ENCODE data around the gene MYOZ3.

Gene MYOZ3

GRCh38 chr5:150661086-150661485 lies at the start of gene MYOZ3:
Gene MYOZ3 (plus strand): TSS chr5:150661251. CDS start chr5:150662942, 1,691 bp downstream.
- no peak for DNase-seq

DNA sequence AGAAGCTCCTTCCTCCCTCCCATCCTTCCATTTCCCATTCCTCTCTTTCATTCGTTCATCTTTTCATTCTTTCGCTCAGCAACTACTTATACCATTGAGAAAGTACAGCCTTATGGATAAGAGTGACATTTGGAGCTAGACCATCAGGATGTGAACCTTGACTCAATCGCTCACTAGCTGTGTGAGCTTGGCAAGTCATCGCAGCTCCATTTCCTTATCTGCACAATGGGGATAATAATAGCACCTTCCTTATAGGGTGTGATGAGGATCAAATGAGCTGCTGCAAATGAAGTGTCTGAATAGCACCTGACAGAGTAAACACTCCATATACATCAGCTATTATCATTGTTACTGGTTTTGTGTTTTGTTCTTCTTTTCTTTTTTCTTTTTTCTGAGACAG lies 48.6 kb upstream of the MYOZ3 start:
- DNase-seq, result no peak

DNA sequence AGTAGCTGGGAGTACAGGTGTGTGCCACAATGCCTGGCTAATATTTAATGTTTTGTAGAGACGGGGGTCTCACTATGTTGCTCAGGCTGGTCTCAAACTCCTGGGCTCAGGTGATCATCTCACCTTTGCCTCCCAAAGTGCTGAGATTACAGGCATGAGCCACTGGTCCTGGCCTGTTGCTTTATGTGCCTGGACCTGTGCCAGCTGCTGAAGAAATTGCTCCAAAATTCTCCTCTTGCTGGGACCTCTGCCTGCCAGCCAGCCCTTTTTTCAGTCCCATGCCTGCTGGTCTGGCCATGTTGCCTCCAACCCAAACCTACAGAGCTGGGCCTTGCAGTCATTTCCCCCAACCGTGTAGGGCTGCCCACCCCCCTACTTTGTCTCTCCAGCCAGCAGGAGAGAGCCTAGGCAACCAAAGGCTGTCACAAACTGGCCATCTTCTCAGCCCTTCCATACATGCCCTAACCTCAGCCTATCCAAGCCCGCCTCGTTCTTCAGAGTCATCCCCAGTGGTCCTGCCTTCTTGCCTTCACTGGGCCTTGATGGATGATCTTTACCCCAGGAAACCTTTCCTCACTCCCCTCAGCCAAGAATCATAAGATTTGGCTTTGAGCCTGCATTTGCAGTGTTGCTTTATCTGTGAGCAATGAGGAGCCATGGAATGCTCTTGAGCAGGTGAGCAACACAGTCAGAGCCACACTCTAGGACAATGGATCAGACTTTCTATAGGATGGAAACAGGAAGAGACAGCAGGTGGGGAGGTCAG lies 48.0 kb upstream of the MYOZ3 start:
- no peak for DNase-seq

GRCh38 chr5:150613991-150614660 lies 46.9 kb upstream of the MYOZ3 start:
- no peak for DNase-seq

DNA sequence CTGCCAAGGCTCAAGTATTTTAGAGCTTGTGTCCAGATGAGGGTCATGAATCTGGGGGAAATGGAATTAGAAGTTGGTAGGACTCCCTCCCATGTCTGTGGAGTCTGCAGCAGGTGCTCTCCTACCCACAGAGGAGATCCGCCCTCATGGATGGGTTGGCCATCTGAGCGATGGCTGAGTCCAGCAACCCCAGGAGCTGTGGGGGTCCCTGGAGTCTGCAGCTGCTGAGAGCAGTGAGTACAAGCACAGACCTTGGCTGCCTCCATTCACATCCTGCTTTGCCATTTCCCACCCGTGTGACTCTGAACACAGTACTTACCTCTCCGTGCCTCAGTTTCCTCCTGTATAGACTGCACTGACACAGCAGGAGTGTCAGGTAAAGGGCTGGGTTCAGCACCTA lies 46.4 kb upstream of the MYOZ3 start:
- no peak for DNase-seq

DNA sequence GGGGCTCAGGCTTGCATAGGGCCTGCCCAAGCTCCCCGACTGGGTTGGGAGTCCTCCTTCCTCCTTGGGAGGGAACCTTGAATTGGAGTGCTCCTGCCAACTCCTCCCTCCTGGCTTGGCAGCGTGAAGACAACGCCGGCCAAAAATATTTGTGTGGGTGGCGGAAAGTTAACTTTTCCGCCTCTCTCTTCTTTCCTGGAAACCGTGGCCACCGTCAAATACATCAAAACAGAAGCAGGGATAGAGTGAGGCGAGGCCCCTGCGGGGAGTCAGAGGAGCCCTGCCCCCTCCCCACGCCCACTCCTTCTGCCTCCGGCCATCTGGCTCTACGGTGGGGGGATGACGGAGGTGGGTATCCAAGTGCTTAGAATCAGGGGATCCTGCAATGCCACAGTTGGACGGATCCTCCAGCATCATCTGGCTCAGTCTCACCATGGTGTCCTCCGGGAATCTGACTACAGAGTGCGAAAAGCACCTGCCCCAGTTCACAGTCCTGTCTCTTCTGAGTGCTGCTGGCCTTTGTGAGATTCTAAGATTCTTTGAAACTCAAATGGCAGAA lies 45.8 kb upstream of the MYOZ3 start:
- DNase-seq, result peak; percentile 38

DNA sequence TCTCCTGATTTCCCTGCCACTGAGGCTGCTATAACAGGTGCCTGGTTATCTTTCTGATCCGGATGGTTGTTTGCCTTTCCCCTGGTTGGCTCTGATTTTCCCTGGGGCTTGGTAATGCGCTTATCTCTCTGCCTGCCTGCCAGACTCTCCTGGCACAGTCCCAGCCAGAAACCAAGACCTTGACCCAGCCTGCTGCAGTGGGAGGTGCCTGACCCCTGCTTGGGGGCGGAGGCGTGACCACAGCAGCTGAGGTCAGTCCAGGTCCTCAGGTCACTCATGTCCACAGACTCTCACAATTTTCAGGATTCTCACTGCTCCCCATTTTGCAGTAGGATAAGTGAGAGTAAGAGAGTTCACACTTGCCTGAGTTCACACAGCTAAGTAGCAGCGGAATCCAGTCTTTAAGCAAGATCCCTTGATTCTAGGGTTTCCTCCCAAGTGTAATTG lies 45.0 kb upstream of the MYOZ3 start:
- DNase-seq, result no peak

- DNase-seq, result peak; percentile 74
Observed at GRCh38 chr5:150616506-150616905, 44.5 kb upstream of the MYOZ3 start.

- no peak for DNase-seq
Observed at GRCh38 chr5:150618163-150618562, 42.9 kb upstream of the MYOZ3 start.

DNA sequence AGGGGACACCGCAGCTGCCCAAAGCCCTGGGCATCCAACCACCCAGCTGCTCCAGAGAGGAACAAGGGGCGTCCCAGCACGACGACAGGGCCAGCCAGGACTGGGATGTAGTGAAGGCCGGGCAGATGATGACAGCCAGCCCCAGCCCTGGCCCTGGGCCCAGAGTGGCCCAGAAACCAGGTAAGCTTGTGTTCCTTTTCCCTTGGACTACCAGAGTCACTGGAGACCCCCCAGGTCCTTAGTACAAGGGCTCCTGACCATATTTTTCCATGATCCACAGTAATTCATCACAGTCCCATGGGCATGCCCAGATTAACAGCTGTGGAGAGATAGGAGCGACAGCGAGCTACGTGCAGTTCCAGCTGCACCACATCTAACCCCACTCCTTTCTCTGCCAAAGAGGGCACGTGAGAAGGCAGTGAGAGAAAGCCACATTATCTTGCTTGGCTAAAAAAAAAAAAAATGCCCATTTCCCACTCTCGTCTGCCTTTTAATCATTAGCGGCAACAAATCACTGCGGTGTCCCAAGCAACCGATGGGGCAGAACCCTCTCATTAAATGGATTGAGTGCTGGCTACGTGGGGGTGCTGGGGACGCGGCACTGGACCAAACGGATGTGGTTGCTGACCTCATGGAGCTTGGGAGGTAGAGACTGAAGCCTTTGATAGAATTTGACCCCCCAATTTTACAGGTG lies 42.3 kb upstream of the MYOZ3 start:
- DNase-seq, result peak; percentile 77

- DNase-seq, result no peak
Observed at GRCh38 chr5:150619359-150620230, 41.5 kb upstream of the MYOZ3 start.

- no peak for DNase-seq
Observed at GRCh38 chr5:150621301-150621700, 39.8 kb upstream of the MYOZ3 start.

DNA sequence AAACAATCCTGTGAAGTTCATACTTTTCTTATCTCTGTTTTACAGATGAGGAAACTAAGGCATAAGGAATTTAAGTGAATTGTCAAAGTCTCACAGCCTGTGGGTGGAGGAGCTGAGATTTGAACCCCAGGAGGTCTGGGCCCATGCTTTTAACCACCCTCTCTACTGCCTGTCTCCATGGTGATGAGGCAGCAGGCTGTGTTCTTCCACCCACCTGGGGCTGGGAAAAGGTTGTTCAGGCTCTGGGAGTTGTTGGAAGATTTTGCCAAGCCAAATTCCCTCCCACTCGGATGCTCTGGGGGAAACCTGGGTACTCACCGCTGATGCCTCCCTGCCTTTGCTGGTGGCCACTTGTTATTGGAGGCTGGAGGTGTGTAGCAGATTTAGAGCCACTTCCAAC lies 38.9 kb upstream of the MYOZ3 start:
- no peak for DNase-seq

- no peak for DNase-seq
Observed at GRCh38 chr5:150623152-150623877, 37.7 kb upstream of the MYOZ3 start.

DNA sequence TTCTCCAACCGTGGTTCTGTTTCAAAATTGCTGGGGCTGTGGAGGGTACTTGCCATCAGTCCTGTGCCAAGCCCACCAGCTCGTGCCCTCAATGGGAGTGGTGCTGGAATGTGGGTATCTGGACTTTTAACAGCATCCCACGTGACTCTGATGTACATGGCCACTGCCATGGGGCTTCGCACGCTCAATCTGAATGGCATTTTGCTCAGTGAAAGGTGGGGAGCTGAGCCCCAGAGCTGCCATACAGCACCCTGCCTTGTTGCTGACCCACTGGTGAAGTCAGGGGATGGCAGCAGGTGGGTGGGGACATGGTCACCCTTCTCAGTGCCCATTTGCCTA lies 37.2 kb upstream of the MYOZ3 start:
- no peak for DNase-seq

DNA sequence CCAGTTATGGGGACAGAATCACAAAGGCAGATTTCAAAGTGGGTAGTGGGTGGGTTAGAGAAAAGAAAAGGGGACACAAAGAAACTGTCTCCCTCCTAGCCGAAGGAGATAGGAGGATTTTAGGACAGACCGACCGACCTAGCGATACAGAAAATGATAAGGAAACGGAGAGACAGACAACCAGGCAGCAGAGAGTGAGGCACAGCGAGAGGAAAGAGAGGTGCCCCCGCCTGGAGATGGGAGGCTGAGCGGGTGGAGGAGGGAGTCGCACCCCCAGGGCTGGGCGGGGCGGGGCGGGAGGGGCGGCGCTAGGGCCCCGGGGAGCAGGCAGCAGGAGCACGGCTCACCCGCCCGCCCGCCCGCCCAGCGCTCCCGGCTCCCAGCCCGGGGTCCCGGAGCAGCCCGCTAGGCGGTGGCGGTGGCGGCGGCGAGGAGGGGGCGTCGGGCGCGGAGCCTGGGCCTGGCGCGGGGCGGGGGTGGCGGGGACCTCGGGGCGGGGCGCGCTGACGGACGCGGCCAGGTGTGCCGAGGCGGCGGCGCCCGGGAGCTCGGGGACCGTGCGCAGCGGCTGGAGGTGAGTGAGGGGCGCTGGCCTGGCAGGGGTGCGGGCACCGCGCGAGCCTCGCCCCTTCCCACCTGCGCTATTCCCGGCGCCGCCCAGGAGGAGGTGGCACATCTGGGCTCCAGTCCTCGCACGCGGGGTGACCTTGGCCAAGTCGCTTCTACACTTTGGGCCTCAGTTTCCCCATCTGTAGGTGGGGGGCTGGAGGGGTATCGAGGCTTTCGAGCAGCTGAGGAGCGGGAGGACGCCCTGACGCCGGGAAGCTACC lies 36.5 kb upstream of the MYOZ3 start:
- DNase-seq, result no peak

DNA sequence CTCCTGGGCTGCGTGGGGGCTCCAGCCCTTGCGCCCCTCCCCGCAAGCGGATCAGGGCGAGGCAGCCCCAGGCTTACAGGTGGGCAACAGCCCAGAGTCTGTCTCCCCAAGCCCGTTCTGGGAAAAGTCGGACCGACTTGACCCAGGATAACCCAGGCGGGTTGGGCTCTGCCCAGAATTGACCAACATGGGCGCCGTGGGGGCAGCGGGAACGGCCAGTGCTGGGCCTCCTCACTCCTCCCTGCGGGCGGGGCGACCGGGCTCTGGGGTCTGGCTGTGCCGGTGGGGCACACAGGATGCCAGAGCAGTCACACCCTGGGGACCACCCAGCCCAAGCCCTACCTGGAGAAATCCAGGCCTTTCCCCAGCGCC lies 35.9 kb upstream of the MYOZ3 start:
- DNase-seq, result no peak

DNA sequence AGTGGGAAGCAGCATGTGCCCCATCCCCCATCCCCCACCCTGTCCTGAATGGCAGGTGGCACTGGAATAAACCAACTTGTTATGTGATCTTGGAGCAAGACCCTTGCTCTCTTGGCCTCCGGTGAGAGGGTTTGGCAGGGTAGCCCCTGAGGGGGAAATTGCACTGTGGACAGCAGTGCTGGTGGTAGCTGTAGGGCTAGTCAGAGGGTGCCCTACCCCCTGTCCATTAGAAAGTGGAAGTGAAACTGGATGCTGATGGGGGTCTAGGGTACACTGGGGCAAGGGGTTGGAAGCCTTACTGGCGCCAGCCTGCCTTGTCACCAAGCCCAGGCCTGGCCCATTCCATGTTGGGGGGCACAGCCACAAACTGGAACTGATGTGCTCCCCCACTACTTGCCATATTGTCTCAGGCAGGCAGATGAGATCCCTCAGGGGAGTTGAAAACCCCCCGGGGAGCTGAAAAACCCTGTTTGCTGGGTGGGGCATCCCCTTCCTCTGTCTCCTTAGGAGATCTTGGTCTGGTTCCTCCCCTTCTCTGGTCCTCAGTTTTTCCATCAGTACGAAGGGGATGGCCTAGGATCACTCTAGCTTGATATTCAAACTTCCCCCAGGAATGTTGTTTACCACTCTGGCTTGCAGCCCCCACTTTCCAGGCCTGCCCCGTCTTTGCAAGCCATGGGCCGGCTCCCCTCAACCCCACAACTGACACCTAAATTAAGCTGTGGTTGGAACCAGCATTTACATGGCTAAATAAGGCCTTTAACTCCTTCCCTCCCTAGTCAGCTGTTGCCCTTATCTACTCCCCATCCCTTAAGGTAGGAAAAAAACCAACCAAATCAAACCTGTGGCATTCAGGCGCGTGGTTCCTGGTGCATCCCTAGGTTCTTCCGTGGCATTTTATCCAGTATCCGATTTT lies 35.0 kb upstream of the MYOZ3 start:
- no peak for DNase-seq

GRCh38 chr5:150626853-150627276 lies 34.2 kb upstream of the MYOZ3 start:
- DNase-seq, result no peak

All from NCI-H1694 treated with DMSO at 0.1 percent for 48 hours (cell line).